Measurements from ENCODE around the gene CCSER2.

Gene CCSER2

GRCh38 chr10:84348860-84349259, 20.5 kb downstream of the CCSER2 start:
- no peak for DNase-seq (ENCODE audit: low read depth in 2 of 2)

GRCh38 chr10:84352251-84352842, 24.0 kb downstream of the CCSER2 start:
- DNase-seq (ENCODE audit: low read depth in 2 of 2) = peak; percentile 45 to 58

GRCh38 chr10:84353052-84353803, 24.8 kb downstream of the CCSER2 start:
- DNase-seq (ENCODE audit: low read depth in 2 of 2) = no peak

- DNase-seq (ENCODE audit: low read depth in 2 of 2) = no peak
Measured at GRCh38 chr10:84354623-84355022, 26.2 kb downstream of the CCSER2 start.

GRCh38 chr10:84355106-84355505, 26.7 kb downstream of the CCSER2 start:
- no peak for DNase-seq (ENCODE audit: low read depth in 2 of 2)

GRCh38 chr10:84356928-84357327, 28.5 kb downstream of the CCSER2 start:
- no peak for DNase-seq (ENCODE audit: low read depth in 2 of 2)

GRCh38 chr10:84358743-84359142, 30.4 kb downstream of the CCSER2 start:
- DNase-seq (ENCODE audit: low read depth in 2 of 2) = no peak

GRCh38 chr10:84360637-84361365, 32.4 kb downstream of the CCSER2 start:
- no peak for DNase-seq (ENCODE audit: low read depth in 2 of 2)

GRCh38 chr10:84365335-84365881, 37.0 kb downstream of the CCSER2 start:
- no peak for DNase-seq (ENCODE audit: low read depth in 2 of 2)

- no peak for DNase-seq (ENCODE audit: low read depth in 2 of 2)
Measured at GRCh38 chr10:84366041-84366440, 37.7 kb downstream of the CCSER2 start.

GRCh38 chr10:84367256-84367655, 38.9 kb downstream of the CCSER2 start:
- DNase-seq (ENCODE audit: low read depth in 2 of 2) = no peak

GRCh38 chr10:84368828-84369227, 40.4 kb downstream of the CCSER2 start:
- no peak for DNase-seq (ENCODE audit: low read depth in 2 of 2)

- DNase-seq (ENCODE audit: low read depth in 2 of 2) = no peak
Measured at GRCh38 chr10:84370283-84370682, 41.9 kb downstream of the CCSER2 start.

GRCh38 chr10:84371944-84372343, 43.6 kb downstream of the CCSER2 start:
- no peak for DNase-seq (ENCODE audit: low read depth in 2 of 2)

GRCh38 chr10:84373000-84373399, 44.6 kb downstream of the CCSER2 start:
- DNase-seq (ENCODE audit: low read depth in 2 of 2) = no peak

- DNase-seq (ENCODE audit: low read depth in 2 of 2) = no peak
Measured at GRCh38 chr10:84374455-84374854, 46.1 kb downstream of the CCSER2 start.

GRCh38 chr10:84375011-84375410, 46.6 kb downstream of the CCSER2 start:
- peak in 1 of 2 donors; percentile 27 for DNase-seq (ENCODE audit: low read depth in 2 of 2)

- no peak for DNase-seq (ENCODE audit: low read depth in 2 of 2)
Measured at GRCh38 chr10:84375881-84376280, 47.5 kb downstream of the CCSER2 start.

- no peak for DNase-seq (ENCODE audit: low read depth in 2 of 2)
Measured at GRCh38 chr10:84388148-84388547, 59.8 kb downstream of the CCSER2 start.

GRCh38 chr10:84390364-84390763, 62.0 kb downstream of the CCSER2 start:
- no peak for DNase-seq (ENCODE audit: low read depth in 2 of 2)

GRCh38 chr10:84391326-84391725, 62.9 kb downstream of the CCSER2 start:
- no peak for DNase-seq (ENCODE audit: low read depth in 2 of 2)

- DNase-seq (ENCODE audit: low read depth in 2 of 2) = no peak
Measured at GRCh38 chr10:84392181-84392580, 63.8 kb downstream of the CCSER2 start.

GRCh38 chr10:84395581-84395980, 67.2 kb downstream of the CCSER2 start:
- no peak for DNase-seq (ENCODE audit: low read depth in 2 of 2)

Measured in activated CD4-positive, alpha-beta T cell treated with anti-CD3 and anti-CD28 coated beads for 24 hours (primary cell).